ENCODE data around the gene CDH22.

CDH22 gene

GRCh38 chr20:46139908-46140482 is 168.3 kb downstream of the CDH22 start:
- Histone ChIP-seq H3K4me2 (ENCODE audit: low read length) (no peak overlapping the region), H3K4me3 (ENCODE audit: low read depth, low read length) (no peak overlapping the region), H3K27ac (no peak overlapping the region), H3K27me3 (ENCODE audit: control insufficient read depth, insufficient read depth, low read length) (no peaks in the 10 kb centered on the region), H3K4me1 (no peaks in the 10 kb centered on the region), H3K9ac (no peak overlapping the region), H3K36me3 (ENCODE audit: control insufficient read depth, insufficient read depth, low read length) (no peaks in the 10 kb centered on the region), H3K9me3 (ENCODE audit: control insufficient read depth, low read length) (no peaks in the 10 kb centered on the region), H2AFZ (no peak overlapping the region), H3K79me2 (no peaks in the 10 kb centered on the region)
- TF ChIP-seq, protein P1, sequence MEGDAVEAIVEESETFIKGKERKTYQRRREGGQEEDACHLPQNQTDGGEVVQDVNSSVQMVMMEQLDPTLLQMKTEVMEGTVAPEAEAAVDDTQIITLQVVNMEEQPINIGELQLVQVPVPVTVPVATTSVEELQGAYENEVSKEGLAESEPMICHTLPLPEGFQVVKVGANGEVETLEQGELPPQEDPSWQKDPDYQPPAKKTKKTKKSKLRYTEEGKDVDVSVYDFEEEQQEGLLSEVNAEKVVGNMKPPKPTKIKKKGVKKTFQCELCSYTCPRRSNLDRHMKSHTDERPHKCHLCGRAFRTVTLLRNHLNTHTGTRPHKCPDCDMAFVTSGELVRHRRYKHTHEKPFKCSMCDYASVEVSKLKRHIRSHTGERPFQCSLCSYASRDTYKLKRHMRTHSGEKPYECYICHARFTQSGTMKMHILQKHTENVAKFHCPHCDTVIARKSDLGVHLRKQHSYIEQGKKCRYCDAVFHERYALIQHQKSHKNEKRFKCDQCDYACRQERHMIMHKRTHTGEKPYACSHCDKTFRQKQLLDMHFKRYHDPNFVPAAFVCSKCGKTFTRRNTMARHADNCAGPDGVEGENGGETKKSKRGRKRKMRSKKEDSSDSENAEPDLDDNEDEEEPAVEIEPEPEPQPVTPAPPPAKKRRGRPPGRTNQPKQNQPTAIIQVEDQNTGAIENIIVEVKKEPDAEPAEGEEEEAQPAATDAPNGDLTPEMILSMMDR (IDR thresholded peaks at IDR 0.05): no peak

GRCh38 chr20:46139266-46139889 is 168.9 kb downstream of the CDH22 start:
- TF ChIP-seq, protein P1 (IDR thresholded peaks at IDR 0.05): no peak
- no peaks in the 10 kb centered on the region for H3K27me3 ChIP-seq (ENCODE audit: control insufficient read depth, insufficient read depth, low read length)
- no peaks in the 10 kb centered on the region for H3K36me3 ChIP-seq (ENCODE audit: control insufficient read depth, insufficient read depth, low read length)
- no peaks in the 10 kb centered on the region for H3K4me1 ChIP-seq
- H3K9ac ChIP-seq: no peak overlapping the region
- H3K79me2 ChIP-seq: no peaks in the 10 kb centered on the region
- no peak overlapping the region for H3K4me3 ChIP-seq (ENCODE audit: low read depth, low read length)
- no peaks in the 10 kb centered on the region for H3K9me3 ChIP-seq (ENCODE audit: control insufficient read depth, low read length)
- H3K4me2 ChIP-seq (ENCODE audit: low read length): no peak overlapping the region
- no peak overlapping the region for H3K27ac ChIP-seq
- no peak overlapping the region for H2AFZ ChIP-seq

GRCh38 chr20:46137816-46138215 is 170.5 kb downstream of the CDH22 start:
- Histone ChIP-seq H3K4me1 (no peaks in the 10 kb centered on the region), H3K27me3 (ENCODE audit: control insufficient read depth, insufficient read depth, low read length) (no peaks in the 10 kb centered on the region), H3K9ac (no peak overlapping the region), H3K4me2 (ENCODE audit: low read length) (no peak overlapping the region), H2AFZ (no peak overlapping the region), H3K9me3 (ENCODE audit: control insufficient read depth, low read length) (no peaks in the 10 kb centered on the region), H3K79me2 (no peaks in the 10 kb centered on the region), H3K4me3 (ENCODE audit: low read depth, low read length) (no peak overlapping the region), H3K27ac (no peak overlapping the region), H3K36me3 (ENCODE audit: control insufficient read depth, insufficient read depth, low read length) (no peaks in the 10 kb centered on the region)
- TF ChIP-seq, protein P1 (IDR thresholded peaks at IDR 0.05): no peak

DNA sequence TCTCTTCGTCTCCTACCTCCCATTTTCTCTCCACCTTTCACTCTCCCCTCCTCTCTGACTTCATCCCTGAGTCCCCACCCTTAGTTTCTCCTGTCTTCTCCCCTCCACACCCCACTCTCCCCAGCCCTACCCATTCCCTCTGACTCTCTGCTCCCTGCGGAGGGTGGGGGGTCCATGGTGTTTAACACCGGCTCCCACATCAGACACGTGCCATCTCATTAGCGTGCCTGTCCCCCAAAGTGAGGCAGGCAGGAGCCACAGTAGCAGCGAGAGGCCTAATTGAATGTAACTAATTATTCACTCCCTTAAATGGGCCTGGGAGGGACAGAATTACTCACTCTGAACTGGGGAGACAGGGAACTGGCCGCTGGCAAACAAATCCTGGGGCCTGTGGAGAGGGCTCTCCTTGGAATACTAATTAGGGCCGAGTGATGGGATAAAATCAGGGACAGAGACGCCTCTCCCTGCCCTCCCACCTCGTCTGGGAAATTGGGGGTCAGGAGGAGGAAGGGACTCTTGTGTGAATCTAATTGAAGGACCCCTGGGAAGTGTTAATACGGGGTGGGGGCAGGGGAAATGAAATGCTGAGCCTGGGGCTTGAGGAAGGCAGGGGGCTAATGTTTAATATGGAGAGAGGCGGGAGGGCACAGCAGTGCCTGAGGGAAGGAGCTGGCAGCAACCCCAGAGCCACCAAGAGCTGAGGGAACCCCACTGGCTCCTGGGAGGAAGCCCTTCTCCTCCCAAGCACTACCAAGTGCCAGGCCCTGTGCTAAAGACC is 172.3 kb downstream of the CDH22 start:
- TF ChIP-seq, protein P1 (IDR thresholded peaks at IDR 0.05): no peak
- H2AFZ ChIP-seq: no peak overlapping the region
- H3K27me3 ChIP-seq (ENCODE audit: control insufficient read depth, insufficient read depth, low read length): no peaks in the 10 kb centered on the region
- peaks cover 7% of the 10 kb centered on the region for H3K4me1 ChIP-seq
- H3K27ac ChIP-seq: no peak overlapping the region
- H3K79me2 ChIP-seq: no peaks in the 10 kb centered on the region
- H3K9ac ChIP-seq: no peak overlapping the region
- H3K4me3 ChIP-seq (ENCODE audit: low read depth, low read length): no peak overlapping the region
- H3K9me3 ChIP-seq (ENCODE audit: control insufficient read depth, low read length): no peaks in the 10 kb centered on the region
- no peaks in the 10 kb centered on the region for H3K36me3 ChIP-seq (ENCODE audit: control insufficient read depth, insufficient read depth, low read length)
- no peak overlapping the region for H3K4me2 ChIP-seq (ENCODE audit: low read length)

Measured in parathyroid adenoma (tissue), 2 donors.